22Rv1 (cell line): ENCODE data around the gene BEND3.
"Not testable (repeated sequence)": the region's sequence is repeated elsewhere in the genome, so short reads cannot be mapped to it uniquely, and the experiment has no call there.

Experiments used
- ZFX ChIP-seq: fragments of 450-650 bp; IDR thresholded peaks from 2 replicates; pipeline ENCODE4 v1.6.1; 2017; ENCODE audit warnings: antibody characterized with exemption, borderline replicate concordance
- TF ChIP-seq, protein P1 (sequence below): fragments of 450-650 bp; IDR thresholded peaks from 2 replicates; pipeline ENCODE4 v1.5.1; 2017; ENCODE audit warnings: mild to moderate bottlenecking

- TF ChIP-seq, protein P1, sequence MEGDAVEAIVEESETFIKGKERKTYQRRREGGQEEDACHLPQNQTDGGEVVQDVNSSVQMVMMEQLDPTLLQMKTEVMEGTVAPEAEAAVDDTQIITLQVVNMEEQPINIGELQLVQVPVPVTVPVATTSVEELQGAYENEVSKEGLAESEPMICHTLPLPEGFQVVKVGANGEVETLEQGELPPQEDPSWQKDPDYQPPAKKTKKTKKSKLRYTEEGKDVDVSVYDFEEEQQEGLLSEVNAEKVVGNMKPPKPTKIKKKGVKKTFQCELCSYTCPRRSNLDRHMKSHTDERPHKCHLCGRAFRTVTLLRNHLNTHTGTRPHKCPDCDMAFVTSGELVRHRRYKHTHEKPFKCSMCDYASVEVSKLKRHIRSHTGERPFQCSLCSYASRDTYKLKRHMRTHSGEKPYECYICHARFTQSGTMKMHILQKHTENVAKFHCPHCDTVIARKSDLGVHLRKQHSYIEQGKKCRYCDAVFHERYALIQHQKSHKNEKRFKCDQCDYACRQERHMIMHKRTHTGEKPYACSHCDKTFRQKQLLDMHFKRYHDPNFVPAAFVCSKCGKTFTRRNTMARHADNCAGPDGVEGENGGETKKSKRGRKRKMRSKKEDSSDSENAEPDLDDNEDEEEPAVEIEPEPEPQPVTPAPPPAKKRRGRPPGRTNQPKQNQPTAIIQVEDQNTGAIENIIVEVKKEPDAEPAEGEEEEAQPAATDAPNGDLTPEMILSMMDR, result not testable (repeated sequence)
- not testable (repeated sequence) for TF ChIP-seq ZFX
These were observed 21.0 kb upstream of the BEND3 start for GRCh38 chr6:107136324-107136723.
